Activated CD4-positive, alpha-beta memory T cell treated with anti-CD3 and anti-CD28 coated beads for 36 hours (primary cell): Measurements from ENCODE around the gene ZC3H12A. TPM values are rescaled to one million over a fixed set of nuclear protein-coding genes. Genes with fewer than 3 reads are reported as not detected.

Experiments used
- CTCF ChIA-PET: fragments of 350-600 bp; sonication (Branson Sonifier 250); formaldehyde crosslinking; loops from one replicate; lab custom pipeline; 2021; ENCODE audit warnings: antibody characterized with exemption, inconsistent platforms; lab: Charles Lee
- POLR2A ChIA-PET: fragments of 350-600 bp; sonication (Branson Sonifier 250); formaldehyde crosslinking; loops from one replicate; lab custom pipeline; 2021; ENCODE audit warnings: antibody characterized with exemption; lab: Charles Lee
- DNase-seq: peaks from one replicate; pipeline ENCODE4 v3.0.0-alpha.2; 2020
- H3K27ac Mint-ChIP-seq: one replicate; pipeline ENCODE4 v1.8.0; 2021; ENCODE audit warnings: mixed read lengths
- H3K27me3 Mint-ChIP-seq: one replicate; pipeline ENCODE4 v1.8.0; 2021; ENCODE audit warnings: mixed read lengths
- H3K36me3 Mint-ChIP-seq: one replicate; pipeline ENCODE4 v1.8.0; 2021; ENCODE audit warnings: mixed read lengths
- H3K4me1 Mint-ChIP-seq: one replicate; pipeline ENCODE4 v1.8.0; 2021; ENCODE audit warnings: low read depth, mixed read lengths
- H3K4me3 Mint-ChIP-seq: one replicate; pipeline ENCODE4 v1.8.0; 2021; ENCODE audit warnings: mild to moderate bottlenecking, mixed read lengths
- H3K9me3 Mint-ChIP-seq: one replicate; pipeline ENCODE4 v1.8.0; 2021; ENCODE audit warnings: mixed read lengths
- intact Hi-C: fragments of 100-400 bp; cut with micrococcal nuclease; formaldehyde crosslinking; loops from one replicate; pipeline ENCODE4 v1.15.1; 2023
- total RNA-seq, 2 experiments: library from RNA; stranded (reverse); gene quantifications; one replicate each; pipeline ENCODE4 v1.2.3, GENCODE V29; 2021

Gene ZC3H12A
- total RNA-seq, result 10 to 100 TPM; 39.0 to 40.8 TPM

DNA sequence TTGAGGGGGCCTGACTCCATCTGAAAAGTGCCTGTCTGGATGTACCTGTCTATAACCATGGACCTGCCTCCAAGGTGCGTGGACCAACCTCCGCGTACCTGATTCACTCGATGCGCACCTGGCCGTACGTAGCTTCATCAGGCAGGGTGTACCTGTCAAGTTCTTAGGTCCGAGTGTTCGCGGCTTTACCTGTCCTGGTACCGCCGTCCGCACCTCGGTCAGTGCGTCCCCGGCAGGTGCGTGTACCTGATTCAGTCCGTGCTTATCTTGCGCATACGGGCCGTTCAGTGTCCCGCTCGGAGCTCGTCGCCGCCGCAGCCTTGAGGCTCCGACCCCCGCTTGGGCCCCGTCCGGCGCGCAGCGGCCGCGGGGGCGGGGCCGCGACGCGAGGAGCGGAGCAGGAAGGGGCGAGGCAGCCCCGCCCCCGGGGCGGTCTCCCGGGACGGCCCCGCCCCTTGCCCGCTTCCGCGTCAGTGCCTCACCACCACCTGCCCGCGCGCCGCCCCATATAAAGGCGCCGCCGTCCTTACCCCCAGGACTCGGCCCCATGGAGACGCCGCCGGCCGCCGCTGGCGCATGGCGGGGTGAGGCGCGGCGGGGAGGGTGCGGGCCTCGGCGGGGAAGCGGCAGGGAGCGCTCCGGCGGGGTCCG is at the start of gene ZC3H12A:
TSS of gene ZC3H12A (plus strand) at position 535 of the 651 bp plus-strand sequence. CDS start 917 bp downstream, outside the sequence.
- DNase-seq, result peak; percentile 93
- H3K4me1 Mint-ChIP-seq, result peaks cover 37% of the 10 kb centered on the region
- ChIA-PET POLR2A (interaction anchor here (0.8 to 6.9 kb wide), 7 partner anchors 9 to 218 kb away, joined by 3 to 56 read pairs (median 6); partner anchors contain the start of genes CDCA8 and MEAF6), CTCF (interaction anchor here (0.6 to 11.1 kb wide), 7 partner anchors 12 to 957 kb away, joined by 3 to 157 read pairs (median 7); partner anchors contain the start of gene MEAF6)
- H3K9me3 Mint-ChIP-seq, result no peaks in the 10 kb centered on the region
- no peaks in the 10 kb centered on the region for H3K27me3 Mint-ChIP-seq
- peak within 1 kb of the TSS; percentile 100 for H3K27ac Mint-ChIP-seq
- peaks cover 43% of the 10 kb centered on the region for H3K36me3 Mint-ChIP-seq
- H3K4me3 Mint-ChIP-seq, result peak within 1 kb of the TSS; percentile 94
- intact Hi-C loops, result loop anchor here (2.0 to 10.0 kb wide), 3 partner anchors 19 to 1919 kb away; partner anchors contain the start of genes KIAA0319L, MAP7D1 and NCDN

DNA sequence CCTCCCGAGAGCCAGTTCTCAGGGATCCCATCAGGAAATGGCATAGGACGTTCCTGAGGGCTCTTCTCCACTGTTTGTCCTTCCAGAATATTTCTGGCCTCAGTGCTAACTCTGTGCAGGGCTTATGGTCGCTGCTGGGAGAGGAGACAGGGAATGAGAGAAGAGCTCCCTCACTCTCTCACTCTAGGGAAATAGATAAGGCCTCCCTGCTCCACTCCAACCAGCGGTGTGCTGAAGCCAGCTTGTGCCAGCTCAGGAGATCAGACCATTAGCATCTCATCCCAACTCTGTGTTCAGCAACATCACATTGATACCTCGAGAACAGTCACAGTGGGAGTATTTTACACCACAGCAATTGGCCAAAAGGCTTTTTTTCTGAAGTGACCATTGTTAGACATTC is 49.2 kb upstream of the ZC3H12A start:
- H3K4me1 Mint-ChIP-seq, result no peaks in the 10 kb centered on the region
- CTCF ChIA-PET, result interaction anchor here (1.0 kb wide), 1 partner anchor 9 kb away, joined by 4 read pairs; no protein-coding TSS in a partner anchor
- POLR2A ChIA-PET, result no interaction called here
- intact Hi-C loops, result no loop called here
- H3K4me3 Mint-ChIP-seq, result no peak overlapping the region
- peaks cover 16% of the 10 kb centered on the region for H3K27me3 Mint-ChIP-seq
- H3K27ac Mint-ChIP-seq, result no peak overlapping the region
- no peaks in the 10 kb centered on the region for H3K9me3 Mint-ChIP-seq
- DNase-seq, result no peak
- H3K36me3 Mint-ChIP-seq, result no peaks in the 10 kb centered on the region

DNA sequence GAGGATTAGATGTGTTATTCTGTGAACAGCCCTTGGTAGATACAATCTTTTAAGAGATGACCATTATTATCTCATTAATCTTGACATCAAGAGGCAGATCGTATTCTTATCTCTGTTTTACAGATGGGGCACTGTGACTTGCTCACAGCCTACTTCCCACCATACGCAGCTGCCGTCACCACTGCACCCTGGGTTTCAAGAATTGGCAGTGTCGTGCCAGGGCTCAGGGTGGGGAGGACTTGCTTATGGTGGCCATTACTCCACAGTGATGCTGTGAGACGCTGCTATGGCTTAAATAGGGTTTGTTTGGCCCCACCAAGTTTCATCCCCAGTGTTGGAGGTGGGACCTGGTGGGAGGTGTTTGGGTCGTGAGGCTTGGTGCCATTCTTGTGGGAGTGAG is 45.4 kb upstream of the ZC3H12A start:
- H3K9me3 Mint-ChIP-seq, result no peaks in the 10 kb centered on the region
- intact Hi-C loops, result no loop called here
- ChIA-PET CTCF (no interaction called here), POLR2A (no interaction called here)
- H3K27ac Mint-ChIP-seq, result no peak overlapping the region
- no peak overlapping the region for H3K4me3 Mint-ChIP-seq
- H3K4me1 Mint-ChIP-seq, result no peaks in the 10 kb centered on the region
- H3K27me3 Mint-ChIP-seq, result peaks cover 8% of the 10 kb centered on the region
- no peaks in the 10 kb centered on the region for H3K36me3 Mint-ChIP-seq
- DNase-seq, result no peak

DNA sequence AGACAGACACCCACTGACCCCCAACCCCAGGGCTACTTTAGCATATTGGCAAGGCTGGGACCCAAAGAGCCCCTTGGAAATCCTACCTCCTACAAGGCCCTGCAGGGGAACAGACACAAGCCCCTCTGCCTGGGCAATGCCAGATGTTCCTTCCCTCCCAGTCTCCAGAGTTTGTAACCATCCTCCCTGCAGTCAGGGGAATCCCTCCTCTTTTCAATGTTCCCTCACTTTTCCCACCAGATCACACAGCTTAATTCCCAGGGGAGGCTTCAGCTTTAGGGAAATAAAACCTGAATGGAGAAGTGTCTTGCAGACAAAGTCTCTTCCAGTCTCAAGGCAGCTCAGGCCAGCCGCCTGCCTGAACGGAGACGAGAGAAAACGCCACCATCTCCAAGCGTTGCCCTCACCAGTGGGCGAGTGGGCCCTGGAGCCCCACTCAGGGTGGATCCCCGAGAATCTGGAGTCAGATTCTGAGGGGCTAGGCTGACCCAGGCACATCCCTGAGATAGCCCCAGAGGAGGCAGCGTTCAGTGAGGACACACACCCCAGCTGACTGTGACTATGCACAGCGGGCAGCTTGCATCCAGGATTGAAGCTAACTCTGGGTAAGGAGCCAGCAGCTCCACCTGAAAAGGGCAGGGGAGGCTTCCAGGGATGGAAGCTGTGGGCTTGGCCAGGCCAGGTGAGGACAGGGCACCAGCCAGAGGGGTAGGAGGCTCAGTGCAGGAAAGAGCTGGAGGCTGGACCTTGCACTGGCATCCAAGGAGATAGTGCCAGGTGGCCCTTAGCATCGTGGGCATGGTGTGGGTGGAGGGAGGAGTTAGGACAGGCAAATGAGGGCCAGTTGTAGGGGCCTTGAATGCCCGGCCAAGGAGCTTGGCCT is 44.0 kb upstream of the ZC3H12A start:
- H3K9me3 Mint-ChIP-seq, result no peaks in the 10 kb centered on the region
- ChIA-PET CTCF (interaction anchor here (0.5 kb wide), 1 partner anchor 13 kb away, joined by 3 read pairs; no protein-coding TSS in a partner anchor), POLR2A (no interaction called here)
- H3K27me3 Mint-ChIP-seq, result peaks cover 10% of the 10 kb centered on the region
- H3K4me1 Mint-ChIP-seq, result no peaks in the 10 kb centered on the region
- DNase-seq, result no peak
- intact Hi-C loops, result loop anchor here (5.0 kb wide), 1 partner anchor 728 kb away; no protein-coding TSS in a partner anchor
- no peak overlapping the region for H3K4me3 Mint-ChIP-seq
- H3K27ac Mint-ChIP-seq, result no peak overlapping the region
- H3K36me3 Mint-ChIP-seq, result no peaks in the 10 kb centered on the region

DNA sequence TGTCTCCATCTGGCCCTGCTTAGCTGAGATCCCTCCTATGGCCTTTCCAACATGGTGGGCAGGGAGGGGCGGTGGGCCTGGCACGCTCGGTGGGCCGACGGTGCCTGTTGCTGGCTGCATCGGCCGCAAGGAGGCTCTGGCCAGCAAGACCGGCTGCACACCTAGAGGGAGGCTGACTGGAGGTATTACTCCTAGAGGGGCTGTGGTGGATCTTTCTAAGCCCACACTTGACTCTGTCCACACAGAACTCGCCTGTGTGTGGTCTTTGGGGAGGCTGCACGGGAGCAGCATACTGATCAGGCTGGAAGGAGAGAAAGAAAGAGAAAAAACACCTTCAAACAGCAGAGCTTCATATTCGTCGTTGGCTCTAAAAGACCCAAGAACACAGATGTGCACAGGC is 41.7 kb upstream of the ZC3H12A start:
- intact Hi-C loops, result loop anchor here (5.0 kb wide), 1 partner anchor 730 kb away; no protein-coding TSS in a partner anchor
- H3K9me3 Mint-ChIP-seq, result no peaks in the 10 kb centered on the region
- no peaks in the 10 kb centered on the region for H3K36me3 Mint-ChIP-seq
- ChIA-PET POLR2A (no interaction called here), CTCF (interaction anchor here (2.4 kb wide), 1 partner anchor 916 kb away, joined by 10 read pairs; no protein-coding TSS in a partner anchor)
- peaks cover 13% of the 10 kb centered on the region for H3K27me3 Mint-ChIP-seq
- DNase-seq, result no peak
- no peaks in the 10 kb centered on the region for H3K4me1 Mint-ChIP-seq
- H3K27ac Mint-ChIP-seq, result no peak overlapping the region
- no peak overlapping the region for H3K4me3 Mint-ChIP-seq

DNA sequence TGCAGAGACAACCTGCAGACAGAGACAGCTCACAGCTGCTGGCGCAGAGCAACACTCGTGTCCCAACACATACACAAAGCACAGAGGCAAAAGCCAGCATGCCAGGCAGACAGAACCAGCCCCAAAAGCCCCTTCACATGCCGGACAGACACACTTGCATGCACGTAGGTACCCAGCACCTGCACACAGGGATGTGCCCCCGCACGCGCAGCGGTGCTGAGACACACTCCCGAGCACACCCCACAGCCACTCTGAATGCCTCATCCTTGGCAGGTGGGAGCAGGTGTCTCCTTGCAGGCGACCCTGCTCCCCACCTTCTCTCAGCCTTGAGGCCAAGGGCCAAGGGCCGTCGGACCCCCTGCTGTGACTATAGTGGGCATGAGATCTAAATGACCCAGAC is 41.2 kb upstream of the ZC3H12A start:
- Mint-ChIP-seq H3K4me3 (no peak overlapping the region), H3K9me3 (no peaks in the 10 kb centered on the region), H3K27me3 (peaks cover 13% of the 10 kb centered on the region), H3K4me1 (no peaks in the 10 kb centered on the region), H3K27ac (no peak overlapping the region), H3K36me3 (no peaks in the 10 kb centered on the region)
- ChIA-PET CTCF (interaction anchor here (2.4 kb wide), 1 partner anchor 917 kb away, joined by 10 read pairs; no protein-coding TSS in a partner anchor), POLR2A (no interaction called here)
- intact Hi-C loops, result loop anchor here (5.0 kb wide), 1 partner anchor 731 kb away; no protein-coding TSS in a partner anchor
- DNase-seq, result no peak

DNA sequence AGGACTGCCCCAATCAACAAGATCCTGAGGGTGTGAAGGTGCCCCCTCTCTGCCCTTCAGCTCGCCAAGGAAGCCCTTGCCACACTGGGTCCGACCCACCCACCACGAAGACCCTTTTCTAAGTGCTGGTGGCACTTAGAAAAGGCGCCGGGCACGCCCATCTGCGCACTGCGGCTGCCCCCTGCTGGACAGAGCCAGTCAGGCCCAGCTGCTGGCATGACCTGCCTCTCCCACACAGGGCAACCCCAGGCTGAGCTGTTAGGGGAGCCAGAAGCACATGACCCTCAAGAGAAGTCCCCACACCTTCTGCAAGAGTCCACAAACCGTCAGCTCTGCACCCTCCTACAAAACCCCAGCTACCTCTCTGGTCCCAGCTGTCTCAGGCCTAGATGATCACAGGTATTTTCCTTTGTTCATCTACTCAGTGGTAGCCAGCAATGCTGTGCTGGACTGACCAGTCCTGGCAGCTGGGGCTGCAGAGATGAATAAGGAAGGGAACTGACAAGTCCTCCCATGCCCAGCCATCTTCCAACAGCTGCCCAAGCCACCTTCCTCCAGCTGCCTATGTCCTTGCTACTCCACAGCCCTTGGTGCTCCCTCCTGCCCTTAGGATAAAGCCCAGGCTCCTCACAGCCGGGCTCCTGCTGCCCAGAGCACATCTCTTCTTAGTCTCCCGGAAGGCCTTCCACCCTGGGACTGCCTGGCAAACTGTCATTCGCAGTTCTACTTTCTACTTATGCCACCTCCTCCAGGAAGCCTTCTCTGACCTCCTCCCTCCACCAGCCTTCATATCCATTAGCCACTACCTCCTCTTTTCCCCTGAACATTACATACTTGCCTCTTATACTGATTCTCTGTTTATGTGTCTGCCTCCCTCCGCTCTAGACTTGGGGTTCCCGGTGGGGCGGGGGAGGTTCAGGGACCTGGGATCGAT is 39.8 kb upstream of the ZC3H12A start:
- Mint-ChIP-seq H3K27me3 (peaks cover 13% of the 10 kb centered on the region), H3K4me3 (no peak overlapping the region), H3K4me1 (no peaks in the 10 kb centered on the region), H3K27ac (no peak overlapping the region), H3K9me3 (no peaks in the 10 kb centered on the region), H3K36me3 (no peaks in the 10 kb centered on the region)
- POLR2A ChIA-PET, result no interaction called here
- DNase-seq, result peak; percentile 79
- CTCF ChIA-PET, result interaction anchor here (0.6 to 2.9 kb wide), 27 partner anchors 9 to 927 kb away, joined by 3 to 30 read pairs (median 4); partner anchors contain the start of gene MEAF6
- intact Hi-C loops, result loop anchor here (5.0 kb wide), 1 partner anchor 732 kb away; no protein-coding TSS in a partner anchor

DNA sequence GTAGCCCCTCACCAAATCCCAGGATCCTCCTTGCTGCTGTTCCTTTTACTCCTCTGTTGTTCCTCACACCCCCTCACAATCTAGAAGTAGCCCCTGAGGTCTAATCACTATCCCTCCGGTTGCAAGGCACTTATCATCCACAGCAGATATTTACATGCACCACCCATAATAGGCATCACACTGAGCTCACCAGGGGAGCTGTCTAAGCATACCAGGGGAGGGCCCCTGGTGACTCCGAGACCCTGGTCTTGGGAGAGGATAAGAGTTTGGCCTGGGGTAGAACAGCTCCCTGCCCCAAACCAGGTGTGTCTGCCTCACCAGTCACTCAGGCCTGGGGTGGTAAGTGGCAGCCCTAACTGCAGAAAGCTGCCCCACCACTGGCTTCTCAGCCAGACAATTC is 37.3 kb upstream of the ZC3H12A start:
- Mint-ChIP-seq H3K27ac (no peak overlapping the region), H3K9me3 (no peaks in the 10 kb centered on the region), H3K27me3 (peaks cover 5% of the 10 kb centered on the region), H3K4me1 (no peaks in the 10 kb centered on the region), H3K4me3 (no peak overlapping the region), H3K36me3 (no peaks in the 10 kb centered on the region)
- CTCF ChIA-PET, result interaction anchor here (0.6 to 1.0 kb wide), 2 partner anchors 17 to 28 kb away, joined by 3 read pairs; no protein-coding TSS in a partner anchor
- no peak for DNase-seq
- intact Hi-C loops, result no loop called here
- POLR2A ChIA-PET, result no interaction called here

DNA sequence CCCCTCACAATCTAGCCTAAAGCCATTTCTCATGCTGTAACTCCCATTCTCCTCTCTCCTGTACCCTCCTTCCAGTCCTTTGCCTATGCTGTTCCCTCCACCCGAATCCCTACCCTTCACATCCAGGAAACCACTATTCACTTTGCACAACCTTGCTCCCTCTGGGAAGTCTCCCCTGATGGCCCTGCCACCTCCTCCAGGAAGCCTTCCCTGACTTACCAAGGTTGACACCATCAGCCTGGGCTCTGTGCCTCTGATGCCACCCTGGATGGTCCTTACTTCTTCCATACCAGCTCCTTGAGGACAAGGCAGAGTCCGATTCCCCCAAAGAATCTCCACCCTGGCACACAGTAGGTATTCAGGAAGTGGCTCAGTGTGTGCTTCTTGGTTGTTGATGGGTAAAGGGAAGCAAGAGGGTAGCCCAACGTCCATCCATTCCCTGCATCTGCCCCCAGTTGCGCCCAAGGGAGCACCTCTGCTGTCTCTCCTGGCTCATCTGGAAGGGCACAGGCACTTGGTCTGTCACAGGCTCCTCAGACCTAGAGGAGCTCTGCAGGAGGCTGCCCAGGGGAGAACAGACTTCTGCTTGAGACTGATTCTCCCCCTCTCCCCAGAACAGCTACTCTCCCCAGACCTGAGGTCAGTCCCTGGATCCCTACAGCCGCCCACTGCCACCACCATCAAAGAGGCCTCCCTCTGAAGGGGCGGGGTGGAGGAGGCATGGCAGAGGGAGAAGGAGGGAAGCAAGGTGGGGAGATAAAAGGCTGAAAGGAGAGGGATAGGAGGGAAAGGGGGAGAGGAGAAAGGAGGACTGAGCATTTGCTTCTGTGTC is 36.1 kb upstream of the ZC3H12A start:
- Mint-ChIP-seq H3K36me3 (no peaks in the 10 kb centered on the region), H3K27ac (no peak overlapping the region), H3K4me3 (no peak overlapping the region), H3K9me3 (no peaks in the 10 kb centered on the region), H3K4me1 (no peaks in the 10 kb centered on the region), H3K27me3 (peaks cover 8% of the 10 kb centered on the region)
- no peak for DNase-seq
- POLR2A ChIA-PET, result no interaction called here
- intact Hi-C loops, result no loop called here
- CTCF ChIA-PET, result no interaction called here

DNA sequence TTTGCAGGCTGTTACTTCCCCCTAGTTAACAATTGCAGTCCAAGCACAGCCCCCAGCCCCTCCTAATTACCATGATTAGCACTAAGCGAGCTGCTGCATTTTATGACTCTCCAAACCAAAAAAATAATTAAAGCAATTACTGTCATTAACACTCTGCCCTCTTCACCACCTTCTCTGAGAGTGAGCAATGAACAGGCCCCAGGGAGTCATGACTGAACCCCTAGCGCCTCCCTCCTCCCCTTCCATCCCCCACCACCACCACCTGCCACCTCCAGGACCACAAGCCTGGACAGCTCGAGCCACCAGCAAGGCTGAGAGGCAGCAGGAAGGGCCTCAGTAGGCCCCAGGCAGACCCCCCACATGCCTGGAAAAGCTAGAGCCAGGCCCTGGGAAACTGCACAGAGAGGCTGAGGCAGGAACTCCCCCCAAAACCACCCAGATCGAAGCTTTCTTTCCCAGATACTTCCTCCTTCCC is 35.5 kb upstream of the ZC3H12A start:
- Mint-ChIP-seq H3K27me3 (peaks cover 8% of the 10 kb centered on the region), H3K4me3 (no peak overlapping the region), H3K9me3 (no peaks in the 10 kb centered on the region), H3K36me3 (no peaks in the 10 kb centered on the region), H3K27ac (no peak overlapping the region), H3K4me1 (no peaks in the 10 kb centered on the region)
- DNase-seq, result no peak
- intact Hi-C loops, result no loop called here
- ChIA-PET CTCF (interaction anchor here (1.2 kb wide), 1 partner anchor 48 kb away, joined by 3 read pairs; no protein-coding TSS in a partner anchor), POLR2A (no interaction called here)
